Left ventricle myocardium inferior (tissue), 1 donor: Measurements from ENCODE around the gene COL5A3. TPM values are rescaled to one million over a fixed set of nuclear protein-coding genes. Genes with fewer than 3 reads are reported as not detected.

Experiments used
- DNase-seq: peaks from one replicate; pipeline ENCODE4 v3.0.0-alpha.2; 2020
- H3K27ac ChIP-seq: fragments of 200-600 bp; replicated peaks from 2 replicates; pipeline ENCODE4 v1.8.0; 2021
- H3K27me3 ChIP-seq: fragments of 200-600 bp; 2 replicates; pipeline ENCODE4 v1.8.0; 2021; ENCODE audit warnings: low read depth
- H3K36me3 ChIP-seq: fragments of 200-600 bp; 2 replicates; pipeline ENCODE4 v1.8.0; 2021
- H3K4me1 ChIP-seq: fragments of 200-600 bp; 2 replicates; pipeline ENCODE4 v1.8.0; 2021
- H3K4me3 ChIP-seq: fragments of 200-600 bp; 2 replicates; pipeline ENCODE4 v1.8.0; 2021; ENCODE audit warnings: mild to moderate bottlenecking, moderate library complexity
- H3K9me3 ChIP-seq: fragments of 200-600 bp; replicated peaks from 2 replicates; pipeline ENCODE4 v1.8.0; 2021
- intact Hi-C: fragments of 100-400 bp; cut with micrococcal nuclease; formaldehyde crosslinking; loops from one replicate; pipeline ENCODE4 v1.11.0; 2022
- total RNA-seq: library from RNA; stranded (reverse); fragmentation: NEBNext Ultra II Directional; extraction: Animal tissue kit (Norgen Biotek cat#: 25700); gene quantifications from one replicate; pipeline ENCODE4 v1.2.1, GENCODE V29; 2021
- TF ChIP-seq, protein P1 (sequence below): fragments of 200-600 bp; IDR thresholded peaks from 2 replicates; pipeline ENCODE4 v1.8.0; 2021; ENCODE audit warnings: antibody characterized with exemption, mild to moderate bottlenecking, borderline replicate concordance
- donor health status: DM: no; HTN: yes; CAD: no; lungs with severe emphysema.

COL5A3 gene
- total RNA-seq, 1 donor from 2014 or later: 8.7 TPM

DNA sequence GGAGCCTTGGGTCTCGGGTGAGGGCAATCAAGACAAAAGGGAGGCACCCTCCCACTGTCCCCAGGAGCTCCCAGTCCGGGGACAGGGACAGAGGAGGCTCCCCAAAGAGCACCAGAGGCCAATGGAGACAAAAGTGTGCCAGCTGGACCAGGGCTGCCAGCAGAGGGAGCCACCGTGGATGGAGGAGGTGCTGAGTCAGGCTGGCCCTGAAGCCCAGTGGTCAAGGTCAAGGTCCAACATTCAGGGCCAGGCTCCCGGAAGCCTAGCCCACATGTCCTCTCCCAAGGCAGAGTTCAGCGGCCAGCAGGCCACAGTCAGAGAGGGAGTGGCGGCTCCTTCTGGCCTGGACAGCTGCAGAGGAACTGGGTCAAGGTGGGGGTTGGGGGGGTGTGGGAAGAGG is 8.4 kb downstream of the COL5A3 start:
- intact Hi-C loops: no loop called here
- DNase-seq: peak; percentile 63
- Histone ChIP-seq H3K36me3 (peaks cover 39% of the 10 kb centered on the region), H3K27ac (peak overlapping the region; percentile 64), H3K9me3 (no peaks in the 10 kb centered on the region), H3K4me3 (no peak overlapping the region), H3K4me1 (peaks cover 48% of the 10 kb centered on the region), H3K27me3 (peaks cover 95% of the 10 kb centered on the region)
- TF ChIP-seq, protein P1, sequence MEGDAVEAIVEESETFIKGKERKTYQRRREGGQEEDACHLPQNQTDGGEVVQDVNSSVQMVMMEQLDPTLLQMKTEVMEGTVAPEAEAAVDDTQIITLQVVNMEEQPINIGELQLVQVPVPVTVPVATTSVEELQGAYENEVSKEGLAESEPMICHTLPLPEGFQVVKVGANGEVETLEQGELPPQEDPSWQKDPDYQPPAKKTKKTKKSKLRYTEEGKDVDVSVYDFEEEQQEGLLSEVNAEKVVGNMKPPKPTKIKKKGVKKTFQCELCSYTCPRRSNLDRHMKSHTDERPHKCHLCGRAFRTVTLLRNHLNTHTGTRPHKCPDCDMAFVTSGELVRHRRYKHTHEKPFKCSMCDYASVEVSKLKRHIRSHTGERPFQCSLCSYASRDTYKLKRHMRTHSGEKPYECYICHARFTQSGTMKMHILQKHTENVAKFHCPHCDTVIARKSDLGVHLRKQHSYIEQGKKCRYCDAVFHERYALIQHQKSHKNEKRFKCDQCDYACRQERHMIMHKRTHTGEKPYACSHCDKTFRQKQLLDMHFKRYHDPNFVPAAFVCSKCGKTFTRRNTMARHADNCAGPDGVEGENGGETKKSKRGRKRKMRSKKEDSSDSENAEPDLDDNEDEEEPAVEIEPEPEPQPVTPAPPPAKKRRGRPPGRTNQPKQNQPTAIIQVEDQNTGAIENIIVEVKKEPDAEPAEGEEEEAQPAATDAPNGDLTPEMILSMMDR: peak; percentile 52

DNA sequence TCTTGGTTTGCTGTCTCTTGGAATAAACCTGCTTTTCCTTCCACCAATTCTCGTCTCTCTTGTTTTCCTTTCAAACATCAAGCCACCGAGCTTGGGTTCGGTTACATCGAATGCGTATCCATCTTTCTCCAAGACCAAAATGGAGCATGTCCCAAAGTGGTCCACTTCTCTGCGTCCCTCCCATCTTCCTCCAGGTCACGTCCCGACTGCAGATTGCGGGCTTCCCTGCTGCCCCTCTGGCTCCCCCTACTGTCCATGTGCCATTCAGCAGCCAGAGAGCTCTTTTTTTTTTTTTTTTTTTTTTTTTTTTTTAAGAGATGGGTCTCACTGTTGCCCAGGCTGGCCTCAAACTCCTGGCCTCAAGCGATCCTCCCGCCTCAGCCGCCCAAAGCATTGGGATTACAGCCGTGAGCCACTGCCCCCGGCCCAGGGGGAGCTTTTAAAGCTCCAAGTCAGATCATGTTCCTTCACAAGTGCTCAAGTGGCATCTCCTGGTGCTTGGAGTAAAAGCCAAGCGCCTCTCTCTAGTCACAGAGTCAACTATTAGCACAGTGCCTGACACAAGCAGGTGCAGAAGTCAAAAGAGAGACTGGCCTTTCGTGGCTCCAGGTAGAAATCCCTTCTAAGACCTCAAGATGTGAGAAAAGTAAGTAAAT is 10.0 kb downstream of the COL5A3 start:
- peaks cover 94% of the 10 kb centered on the region for H3K27me3 ChIP-seq
- H3K27ac ChIP-seq: peak overlapping the region; percentile 64
- H3K36me3 ChIP-seq: peaks cover 42% of the 10 kb centered on the region
- peak; percentile 61 for DNase-seq
- intact Hi-C loops: no loop called here
- peaks cover 40% of the 10 kb centered on the region for H3K4me1 ChIP-seq
- no peaks in the 10 kb centered on the region for H3K9me3 ChIP-seq
- TF ChIP-seq, protein P1: peak; percentile 73
- H3K4me3 ChIP-seq: no peak overlapping the region

DNA sequence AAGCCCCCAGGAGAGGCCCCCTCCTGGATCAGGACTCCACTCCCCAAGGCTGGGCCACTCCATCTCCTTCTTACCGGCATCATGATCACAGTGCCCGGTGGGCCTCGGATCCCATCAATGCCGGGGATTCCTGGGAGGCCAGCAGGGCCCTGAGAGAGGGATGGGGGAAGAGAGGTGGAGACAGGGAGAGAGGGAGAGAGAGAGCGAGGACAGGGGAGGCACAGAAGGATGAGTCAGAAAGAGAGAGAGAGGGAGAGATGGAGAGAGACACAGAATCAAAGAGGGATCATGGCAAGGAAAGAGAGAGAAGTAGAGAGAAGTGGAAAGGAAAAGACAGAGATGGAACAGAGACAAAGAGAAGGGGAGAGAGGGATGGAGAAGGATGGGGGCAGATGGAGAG is 13.8 kb downstream of the COL5A3 start:
- Histone ChIP-seq H3K27ac (no peak overlapping the region), H3K9me3 (no peaks in the 10 kb centered on the region), H3K4me1 (peaks cover 10% of the 10 kb centered on the region), H3K27me3 (peaks cover 94% of the 10 kb centered on the region), H3K4me3 (no peak overlapping the region), H3K36me3 (peaks cover 58% of the 10 kb centered on the region)
- no peak for DNase-seq
- intact Hi-C loops: no loop called here
- TF ChIP-seq, protein P1: no peak

DNA sequence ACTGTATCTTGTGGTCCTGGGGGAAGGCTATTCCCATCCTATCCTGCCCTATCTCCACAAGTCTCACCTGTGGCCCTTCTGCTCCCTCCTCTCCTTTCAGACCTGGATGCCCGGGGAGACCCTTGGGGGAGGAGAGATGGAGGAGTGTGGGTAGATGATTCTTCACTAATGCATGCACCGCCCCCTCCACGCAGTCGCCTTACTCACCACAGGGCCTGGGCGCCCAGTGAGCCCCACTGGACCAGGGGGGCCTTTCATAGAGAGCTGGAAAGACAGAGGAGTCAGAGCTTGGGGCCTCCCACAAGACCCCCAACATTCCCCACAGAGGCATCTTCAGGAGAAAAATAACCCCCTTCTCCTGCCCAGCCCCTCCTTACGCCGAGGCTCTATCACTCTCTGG is 14.3 kb downstream of the COL5A3 start:
- no peak for DNase-seq
- peaks cover 63% of the 10 kb centered on the region for H3K36me3 ChIP-seq
- intact Hi-C loops: no loop called here
- TF ChIP-seq, protein P1: no peak
- H3K9me3 ChIP-seq: no peaks in the 10 kb centered on the region
- peaks cover 5% of the 10 kb centered on the region for H3K4me1 ChIP-seq
- peaks cover 94% of the 10 kb centered on the region for H3K27me3 ChIP-seq
- H3K27ac ChIP-seq: no peak overlapping the region
- no peak overlapping the region for H3K4me3 ChIP-seq

DNA sequence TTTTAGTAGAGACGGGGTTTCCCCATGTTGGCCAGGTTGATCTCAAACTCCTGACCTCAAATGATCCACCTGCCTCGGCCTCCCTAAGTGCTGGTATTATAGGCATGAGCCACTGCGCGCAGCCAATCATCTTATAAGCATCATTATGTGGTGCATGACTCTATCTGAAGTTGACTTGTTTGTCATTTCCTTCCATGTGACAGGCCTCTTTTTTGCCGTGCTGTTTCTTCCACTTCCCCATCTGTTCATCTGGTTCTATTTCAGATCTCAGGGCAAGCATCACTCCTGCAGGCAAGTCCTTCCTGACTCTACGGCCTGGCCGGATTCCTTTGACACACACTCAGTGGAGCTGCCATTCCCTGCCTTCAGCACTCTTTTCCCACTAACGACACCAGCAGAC is 15.2 kb downstream of the COL5A3 start:
- no peak overlapping the region for H3K4me3 ChIP-seq
- TF ChIP-seq, protein P1: no peak
- peaks cover 91% of the 10 kb centered on the region for H3K27me3 ChIP-seq
- H3K9me3 ChIP-seq: no peaks in the 10 kb centered on the region
- no peaks in the 10 kb centered on the region for H3K4me1 ChIP-seq
- H3K36me3 ChIP-seq: peaks cover 65% of the 10 kb centered on the region
- intact Hi-C loops: no loop called here
- H3K27ac ChIP-seq: no peak overlapping the region
- no peak for DNase-seq
